Measurements from ENCODE around the gene CHRND.

The CHRND gene

DNA sequence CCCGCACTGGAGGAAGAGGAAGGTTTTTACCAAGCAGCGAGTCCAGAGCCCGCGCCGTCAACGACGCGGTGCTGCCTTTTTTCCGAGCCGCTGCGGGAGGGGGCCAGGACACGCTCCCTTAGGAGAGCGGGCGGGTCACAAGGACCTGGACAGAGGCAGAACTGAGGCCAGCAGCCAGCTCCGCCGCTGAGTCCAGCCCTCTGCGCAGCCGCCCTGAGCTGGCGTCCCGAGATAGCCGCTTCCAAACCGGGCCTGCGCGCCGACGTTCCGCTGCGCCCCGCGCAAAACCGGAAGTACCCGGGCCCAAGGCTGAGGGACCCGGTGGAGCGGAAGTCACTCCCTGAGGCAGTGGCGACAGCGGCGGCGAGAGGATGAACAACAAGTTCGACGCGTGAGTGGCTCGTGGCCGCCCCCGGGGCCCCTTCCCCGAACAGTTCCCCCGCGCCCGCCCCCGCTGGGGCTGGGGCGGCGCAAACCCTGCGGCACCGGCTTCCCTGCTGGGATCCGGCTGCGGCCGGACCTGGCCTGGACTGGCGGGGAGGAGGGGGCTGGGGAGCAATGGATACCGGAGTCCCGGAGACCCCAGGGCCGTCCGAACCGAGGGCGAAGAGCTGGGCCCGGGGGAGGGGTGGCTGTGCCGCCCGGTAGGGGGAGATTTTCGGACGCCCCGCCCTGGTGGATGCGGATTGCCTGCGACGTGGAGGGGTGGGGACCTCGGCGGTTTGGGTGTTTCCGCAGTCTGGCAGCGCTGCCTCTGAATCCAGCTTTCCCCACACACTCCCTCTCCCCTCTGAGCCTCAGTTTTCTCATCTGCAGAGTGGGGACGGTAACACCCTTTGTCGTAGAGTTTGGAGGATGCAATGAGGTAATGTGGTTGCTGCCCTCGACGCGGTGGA lies 24.6 kb downstream of the CHRND start, which contains the start of the genes EIF4E2 and TIGD1:
Gene EIF4E2, plus strand, starts transcription at position 336 of the 896 bp plus-strand sequence. Its CDS starts 36 bp downstream, at position 372.
Gene TIGD1, minus strand, starts transcription at position 204 of the 896 bp plus-strand sequence. CDS start 675 bp downstream, outside the sequence.
- TF ChIP-seq, protein P1, sequence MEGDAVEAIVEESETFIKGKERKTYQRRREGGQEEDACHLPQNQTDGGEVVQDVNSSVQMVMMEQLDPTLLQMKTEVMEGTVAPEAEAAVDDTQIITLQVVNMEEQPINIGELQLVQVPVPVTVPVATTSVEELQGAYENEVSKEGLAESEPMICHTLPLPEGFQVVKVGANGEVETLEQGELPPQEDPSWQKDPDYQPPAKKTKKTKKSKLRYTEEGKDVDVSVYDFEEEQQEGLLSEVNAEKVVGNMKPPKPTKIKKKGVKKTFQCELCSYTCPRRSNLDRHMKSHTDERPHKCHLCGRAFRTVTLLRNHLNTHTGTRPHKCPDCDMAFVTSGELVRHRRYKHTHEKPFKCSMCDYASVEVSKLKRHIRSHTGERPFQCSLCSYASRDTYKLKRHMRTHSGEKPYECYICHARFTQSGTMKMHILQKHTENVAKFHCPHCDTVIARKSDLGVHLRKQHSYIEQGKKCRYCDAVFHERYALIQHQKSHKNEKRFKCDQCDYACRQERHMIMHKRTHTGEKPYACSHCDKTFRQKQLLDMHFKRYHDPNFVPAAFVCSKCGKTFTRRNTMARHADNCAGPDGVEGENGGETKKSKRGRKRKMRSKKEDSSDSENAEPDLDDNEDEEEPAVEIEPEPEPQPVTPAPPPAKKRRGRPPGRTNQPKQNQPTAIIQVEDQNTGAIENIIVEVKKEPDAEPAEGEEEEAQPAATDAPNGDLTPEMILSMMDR (IDR thresholded peaks at IDR 0.05; ENCODE audit: low read depth, low read length) = peak; percentile 17; the same call in 1 of the 2 replicates
- peak within 1 kb of the TSS; percentile 87 for H3K4me3 ChIP-seq (ENCODE audit: low read depth, low read length)

DNA sequence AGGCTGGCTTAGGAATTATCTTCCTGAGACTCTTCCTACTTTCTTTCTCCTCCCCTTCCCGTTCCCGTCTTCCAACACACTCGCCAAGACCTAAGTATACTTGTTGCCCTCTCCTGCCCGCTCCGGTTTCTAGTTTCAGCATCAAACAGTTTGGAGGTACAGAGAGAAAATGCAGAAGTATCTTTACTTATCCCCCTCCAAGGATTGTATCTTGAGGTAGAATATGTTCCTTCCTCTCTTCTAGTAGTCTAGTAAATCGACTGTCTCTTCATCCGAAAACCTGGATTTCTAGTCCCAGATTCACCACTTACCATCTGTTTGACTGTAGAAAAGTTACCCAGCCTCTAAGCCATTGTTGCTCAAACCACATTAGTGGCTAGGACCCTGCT lies 25.3 kb downstream of the CHRND start:
- TF ChIP-seq, protein P1 (IDR thresholded peaks at IDR 0.05; ENCODE audit: low read depth, low read length) = no peak
- peak overlapping the region; percentile 87 for H3K4me3 ChIP-seq (ENCODE audit: low read depth, low read length)

DNA sequence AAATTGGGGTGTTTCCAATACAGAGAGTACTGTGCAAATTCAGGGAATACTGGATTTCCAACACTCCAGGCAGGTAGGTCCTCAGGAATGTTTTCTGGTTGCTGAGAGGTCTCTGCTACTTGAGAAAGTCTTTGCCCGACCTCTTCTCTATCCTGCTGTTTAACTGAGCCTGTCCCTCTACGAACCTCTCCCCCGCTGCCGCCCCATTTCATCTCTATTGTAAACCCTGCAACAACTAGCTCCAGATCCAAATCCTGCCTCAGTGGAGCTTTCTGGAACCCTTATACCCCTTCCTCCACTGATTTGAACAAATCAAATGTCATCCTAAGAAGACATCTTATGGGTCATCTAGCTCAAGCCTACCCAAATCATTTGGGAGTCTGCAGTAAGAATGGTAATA lies 25.8 kb downstream of the CHRND start:
- TF ChIP-seq, protein P1 (IDR thresholded peaks at IDR 0.05; ENCODE audit: low read depth, low read length) = no peak

DNA sequence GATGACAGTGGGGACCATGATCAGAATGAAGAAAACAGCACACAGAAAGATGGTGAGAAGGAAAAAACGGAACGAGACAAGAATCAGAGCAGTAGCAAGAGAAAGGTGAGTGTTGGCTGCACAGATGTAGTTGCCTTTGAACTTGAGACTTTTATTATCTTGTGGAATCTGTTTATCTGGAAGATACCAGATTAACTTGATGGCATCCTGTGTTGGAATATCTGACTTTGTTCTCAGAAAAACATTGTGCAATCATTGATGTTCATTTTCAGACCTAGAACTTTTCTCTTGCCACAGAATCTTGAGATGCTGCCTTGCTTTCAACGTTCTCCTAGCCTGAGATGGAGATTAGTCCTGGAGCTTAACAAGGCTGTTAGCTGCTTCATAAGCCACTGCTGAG lies 30.5 kb downstream of the CHRND start:
- TF ChIP-seq, protein P1 (IDR thresholded peaks at IDR 0.05; ENCODE audit: low read depth, low read length) = no peak
- H3K4me3 ChIP-seq (ENCODE audit: low read depth, low read length) = no peak overlapping the region

More for the DNA sequence above, 25.8 kb downstream of the CHRND start:
- H3K4me3 ChIP-seq (ENCODE audit: low read depth, low read length) = peak overlapping the region; percentile 87

DNA sequence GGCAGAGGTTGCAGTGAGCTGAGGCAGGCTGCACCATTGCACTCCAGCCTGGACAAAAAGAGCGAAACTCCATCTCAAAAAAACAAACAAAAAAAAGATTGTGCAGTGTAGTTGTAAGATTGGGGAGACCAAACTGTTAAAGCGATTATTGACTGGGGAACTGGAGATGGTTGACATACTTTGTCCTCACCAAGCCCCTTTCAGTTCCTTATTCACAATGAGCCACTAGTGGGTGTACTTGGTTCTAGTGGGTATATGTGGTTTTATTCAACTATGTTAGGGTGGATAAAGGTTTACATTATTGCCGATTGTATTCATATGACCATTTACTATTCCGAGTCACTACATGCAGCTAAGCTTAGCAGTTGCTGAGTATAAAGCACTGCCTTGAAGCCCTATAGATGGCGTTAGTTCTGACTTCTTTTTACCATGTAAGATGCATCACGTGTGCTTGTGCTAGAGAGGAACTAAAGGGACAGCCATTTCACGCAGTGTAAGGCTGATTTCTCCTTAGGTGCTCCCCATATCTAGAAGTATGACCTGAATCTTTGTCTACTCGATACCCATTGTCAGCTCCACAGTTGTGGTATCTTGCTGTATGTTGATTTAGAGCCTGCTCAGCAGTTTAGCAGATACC lies 36.7 kb downstream of the CHRND start:
- TF ChIP-seq, protein P1 (IDR thresholded peaks at IDR 0.05; ENCODE audit: low read depth, low read length) = no peak
- H3K4me3 ChIP-seq (ENCODE audit: low read depth, low read length) = no peak overlapping the region

DNA sequence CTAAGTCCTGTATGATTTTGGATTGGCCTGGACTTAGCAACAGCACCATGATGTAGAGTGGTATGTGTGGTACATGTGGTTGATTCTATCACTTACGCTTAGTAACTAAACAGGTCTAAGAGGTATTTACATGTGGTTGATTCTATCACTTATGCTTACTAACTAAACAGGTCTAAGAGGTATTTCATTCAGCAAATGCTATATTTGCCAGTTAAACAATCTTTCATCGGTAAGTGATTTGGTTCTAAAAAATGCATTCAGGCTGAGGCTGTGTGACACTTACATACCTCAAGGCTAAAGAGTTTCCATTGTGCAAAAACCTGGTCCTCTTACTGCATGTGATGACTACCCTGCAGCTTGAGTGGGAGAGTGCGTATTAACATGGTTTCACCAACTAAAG lies 37.6 kb downstream of the CHRND start:
- TF ChIP-seq, protein P1 (IDR thresholded peaks at IDR 0.05; ENCODE audit: low read depth, low read length) = no peak

DNA sequence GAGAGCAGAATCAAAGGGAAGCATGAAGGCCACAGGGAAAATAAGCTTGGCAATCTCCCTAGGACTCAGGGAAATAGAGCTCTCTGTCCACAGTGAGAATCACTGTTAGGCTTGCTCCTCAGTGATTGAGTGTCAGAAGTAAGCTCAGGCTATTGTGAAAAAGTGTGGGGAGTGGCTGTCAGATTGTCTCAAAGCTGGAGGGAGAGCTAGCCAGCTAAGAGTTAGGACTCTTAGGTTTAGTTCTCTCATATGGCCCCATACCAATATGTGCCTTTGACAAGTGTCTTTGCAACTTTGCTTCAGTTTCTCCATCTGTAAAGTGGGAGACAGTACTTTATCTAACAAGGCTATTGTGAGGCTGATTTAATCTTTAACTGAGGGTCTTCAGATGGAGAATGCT lies 41.8 kb downstream of the CHRND start:
- TF ChIP-seq, protein P1 (IDR thresholded peaks at IDR 0.05; ENCODE audit: low read depth, low read length) = no peak

More for the DNA sequence above, 37.6 kb downstream of the CHRND start:
- H3K4me3 ChIP-seq (ENCODE audit: low read depth, low read length) = no peak overlapping the region

More for the DNA sequence above, 41.8 kb downstream of the CHRND start:
- no peak overlapping the region for H3K4me3 ChIP-seq (ENCODE audit: low read depth, low read length)
